ENCODE data around the gene UNC45A.

- TF ChIP-seq HOMEZ (CRISPR knock-in tag; IDR thresholded peaks at IDR 0.05; ENCODE audit: low read depth) = no peak
- no peak for TF ChIP-seq JDP2 (CRISPR knock-in tag; IDR thresholded peaks at IDR 0.05; ENCODE audit: borderline replicate concordance)
- no peak for TF ChIP-seq MTA3 (CRISPR knock-in tag; IDR thresholded peaks at IDR 0.05)
- TF ChIP-seq RERE (CRISPR knock-in tag; IDR thresholded peaks at IDR 0.05; ENCODE audit: low read depth) = no peak
- no peak for TF ChIP-seq REST (IDR thresholded peaks at IDR 0.05; ENCODE audit: borderline replicate concordance in 1 of 2, low read depth in 1 of 2, low read length in 2 of 2)
- TF ChIP-seq ZNF414 (CRISPR knock-in tag; IDR thresholded peaks at IDR 0.05) = no peak
- no peak for TF ChIP-seq ZBTB1 (CRISPR knock-in tag; IDR thresholded peaks at IDR 0.05; ENCODE audit: borderline replicate concordance)
- no peak for TF ChIP-seq ZNF543 (CRISPR knock-in tag; IDR thresholded peaks at IDR 0.05)
- no peak for TF ChIP-seq KLF12 (CRISPR knock-in tag; IDR thresholded peaks at IDR 0.05; ENCODE audit: borderline replicate concordance)
Observed at GRCh38 chr15:90962021-90962420, 26.9 kb downstream of the UNC45A start.

Measured in HepG2 (cell line).